Peyer's patch (tissue), 4 donors: Measurements from ENCODE around the gene KIRREL3.
"Not testable (repeated sequence)": the region's sequence is repeated elsewhere in the genome, so short reads cannot be mapped to it uniquely, and the experiment has no call there.

Source experiments
- POLR2A ChIP-seq, 2 donors: fragments of 450-650 bp; IDR thresholded peaks; one replicate each; pipeline ENCODE4 v1.5.1; 2017; ENCODE audit warnings: antibody characterized with exemption in 2 of 2, mild to moderate bottlenecking in 2 of 2, moderate library complexity in 2 of 2
- TF ChIP-seq, protein P1 (sequence below), 6 experiments: fragments of 450-650 bp in 4 of 6; fragments of 200-600 bp in 2 of 6; sonication (generic) in 1 of 6; IDR thresholded peaks; one replicate each; pipeline ENCODE4 v1.5.1; 2017 to 2019; ENCODE audit warnings: antibody characterized with exemption in 6 of 6, mild to moderate bottlenecking in 3 of 6, moderate library complexity in 1 of 6

GRCh38 chr11:126394634-126395072 lies 605.9 kb downstream of the KIRREL3 start:
- TF ChIP-seq, protein P1, sequence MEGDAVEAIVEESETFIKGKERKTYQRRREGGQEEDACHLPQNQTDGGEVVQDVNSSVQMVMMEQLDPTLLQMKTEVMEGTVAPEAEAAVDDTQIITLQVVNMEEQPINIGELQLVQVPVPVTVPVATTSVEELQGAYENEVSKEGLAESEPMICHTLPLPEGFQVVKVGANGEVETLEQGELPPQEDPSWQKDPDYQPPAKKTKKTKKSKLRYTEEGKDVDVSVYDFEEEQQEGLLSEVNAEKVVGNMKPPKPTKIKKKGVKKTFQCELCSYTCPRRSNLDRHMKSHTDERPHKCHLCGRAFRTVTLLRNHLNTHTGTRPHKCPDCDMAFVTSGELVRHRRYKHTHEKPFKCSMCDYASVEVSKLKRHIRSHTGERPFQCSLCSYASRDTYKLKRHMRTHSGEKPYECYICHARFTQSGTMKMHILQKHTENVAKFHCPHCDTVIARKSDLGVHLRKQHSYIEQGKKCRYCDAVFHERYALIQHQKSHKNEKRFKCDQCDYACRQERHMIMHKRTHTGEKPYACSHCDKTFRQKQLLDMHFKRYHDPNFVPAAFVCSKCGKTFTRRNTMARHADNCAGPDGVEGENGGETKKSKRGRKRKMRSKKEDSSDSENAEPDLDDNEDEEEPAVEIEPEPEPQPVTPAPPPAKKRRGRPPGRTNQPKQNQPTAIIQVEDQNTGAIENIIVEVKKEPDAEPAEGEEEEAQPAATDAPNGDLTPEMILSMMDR (IDR thresholded peaks at IDR 0.05): not testable (repeated sequence)
- TF ChIP-seq POLR2A (IDR thresholded peaks at IDR 0.05): not testable (repeated sequence)
